Activated naive CD4-positive, alpha-beta T cell treated with anti-CD3 and anti-CD28 coated beads, Interleukin-2, amount 50 U/mL, for 72 hours (primary cell): Measurements from ENCODE around the gene CEP85L. TPM values are rescaled to one million over a fixed set of nuclear protein-coding genes. Genes with fewer than 3 reads are reported as not detected.

ENCODE experiments used
- ATAC-seq, 2 donors: fragments of 150-1000 bp; cut with Tn5 transposase; 2 replicates each; pipeline ENCODE4 v1.10.0; 2021; ENCODE audit warnings: mild to moderate bottlenecking in 2 of 2, moderate library complexity in 2 of 2
- DNase-seq, 2 donors: peaks; one replicate each; pipeline ENCODE4 v3.0.0; 2021 to 2022; ENCODE audit warnings: low spot score in 2 of 2
- H3K27ac Mint-ChIP-seq, 2 donors: one replicate each; pipeline ENCODE4 v1.8.0; 2022; ENCODE audit warnings: mild to moderate bottlenecking in 2 of 2, mixed read lengths in 2 of 2
- H3K36me3 Mint-ChIP-seq, 2 donors: one replicate each; pipeline ENCODE4 v1.8.0; 2022; ENCODE audit warnings: mixed read lengths in 2 of 2
- H3K9me3 Mint-ChIP-seq, 2 donors: one replicate each; pipeline ENCODE4 v1.8.0; 2022; ENCODE audit warnings: mixed read lengths in 2 of 2
- total RNA-seq, 2 donors: library from RNA; stranded (reverse); gene quantifications; one replicate each; pipeline ENCODE4 v1.2.3, GENCODE V29; 2022

CEP85L gene
- total RNA-seq, 2 donors from 2014 or later: 38.5 to 41.3 TPM

DNA sequence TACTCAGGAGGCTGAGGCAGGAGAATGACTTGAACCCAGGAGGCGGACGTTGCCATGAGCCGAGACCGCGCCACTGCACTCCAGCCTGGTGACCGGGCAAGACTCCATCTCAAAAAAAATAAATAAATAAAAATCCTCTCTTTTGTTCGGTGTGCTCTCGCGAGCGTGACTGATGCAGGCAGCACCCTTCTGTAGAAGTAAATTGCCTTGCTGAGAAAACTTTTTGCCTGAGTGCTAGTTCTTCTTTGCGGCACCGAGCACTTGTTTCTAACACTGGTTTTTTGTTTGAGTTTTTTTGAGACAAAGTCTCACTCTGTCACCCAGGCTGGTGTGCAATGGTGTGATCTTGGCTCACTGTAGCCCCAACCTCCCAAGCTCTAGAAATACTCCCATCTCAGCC is 72.8 kb downstream of the CEP85L start:
- Mint-ChIP-seq H3K36me3 (peaks cover 55 to 90% of the 10 kb centered on the region in 2 donors), H3K9me3 (peaks cover 36 to 61% of the 10 kb centered on the region in 2 donors), H3K27ac (no peak overlapping the region)
- ATAC-seq (no peak), DNase-seq (no peak)

DNA sequence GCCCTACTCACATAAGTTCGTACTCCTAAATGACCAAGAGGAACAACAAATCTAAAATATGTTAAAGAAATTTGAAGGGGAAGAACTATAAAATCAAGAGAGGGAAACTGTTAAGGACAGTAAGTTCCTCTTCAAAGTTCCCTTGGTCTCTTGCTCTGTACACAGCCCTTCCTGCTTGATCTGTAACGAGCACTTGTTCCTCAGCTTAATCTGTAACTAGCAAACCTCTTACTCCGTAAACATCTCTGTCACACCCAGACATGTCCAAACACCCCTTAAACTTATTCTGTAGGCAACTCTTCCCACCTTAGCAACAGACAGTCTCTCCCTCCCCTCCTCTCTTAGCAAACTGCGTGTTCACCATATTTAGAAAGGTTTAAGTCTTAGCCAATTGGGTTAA is 73.4 kb downstream of the CEP85L start:
- no peak for ATAC-seq
- H3K27ac Mint-ChIP-seq: peak overlapping the region in 1 of 2 donors; percentile 62
- H3K9me3 Mint-ChIP-seq: peaks cover 36 to 61% of the 10 kb centered on the region in 2 donors
- no peak for DNase-seq
- peaks cover 55 to 94% of the 10 kb centered on the region in 2 donors for H3K36me3 Mint-ChIP-seq

- H3K27ac Mint-ChIP-seq: peak overlapping the region; percentile 80 to 90
- H3K36me3 Mint-ChIP-seq: peaks cover 41 to 62% of the 10 kb centered on the region in 2 donors
- peak in 1 of 2 donors; percentile 59 for ATAC-seq
- H3K9me3 Mint-ChIP-seq: peaks cover 26 to 42% of the 10 kb centered on the region in 2 donors
- DNase-seq: no peak
Measured at GRCh38 chr6:118574051-118574865, 77.1 kb downstream of the CEP85L start.

DNA sequence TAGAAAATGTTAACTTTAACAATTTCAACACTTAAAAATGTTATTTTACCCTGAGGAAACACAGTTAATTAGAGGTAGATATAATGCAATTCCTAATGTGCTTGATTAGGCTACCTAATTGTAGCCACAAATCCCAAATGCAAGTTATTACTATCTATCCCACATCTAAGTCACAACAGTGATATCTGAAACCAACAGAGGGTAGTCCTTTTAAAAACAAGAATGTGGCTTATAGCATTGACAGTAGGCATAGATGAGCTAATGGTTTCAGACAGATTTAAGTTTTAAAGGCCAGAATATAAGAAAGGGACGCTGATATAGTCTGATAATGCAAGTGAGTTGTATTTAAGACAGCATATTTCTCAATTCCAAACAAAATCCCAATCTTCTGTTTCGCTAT is 80.3 kb downstream of the CEP85L start:
- ATAC-seq: no peak
- Mint-ChIP-seq H3K36me3 (peaks cover 24 to 31% of the 10 kb centered on the region in 2 donors), H3K9me3 (peaks cover 15 to 23% of the 10 kb centered on the region in 2 donors), H3K27ac (no peak overlapping the region)
- DNase-seq: no peak

DNA sequence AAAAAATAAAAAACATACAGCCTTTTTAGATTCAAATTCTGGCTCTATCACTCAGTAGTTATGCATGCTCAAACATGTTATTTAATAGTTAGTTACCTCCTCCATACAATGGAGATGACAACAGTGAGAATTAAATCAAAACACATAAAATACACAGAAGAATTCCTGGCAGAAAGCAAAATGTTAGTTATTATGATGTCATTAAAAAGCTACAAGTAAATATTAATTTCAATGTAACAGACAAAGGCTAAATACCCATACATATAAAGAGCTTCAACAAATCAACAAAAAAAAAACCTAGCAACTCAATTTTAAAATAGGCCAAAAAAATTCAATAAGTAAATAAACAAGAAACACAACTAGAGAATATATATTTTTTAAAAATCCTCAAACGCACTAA is 81.9 kb downstream of the CEP85L start:
- H3K9me3 Mint-ChIP-seq: peaks cover 7% of the 10 kb centered on the region in 2 donors
- DNase-seq (no peak), ATAC-seq (no peak)
- H3K36me3 Mint-ChIP-seq: peaks cover 8 to 25% of the 10 kb centered on the region in 2 donors
- no peak overlapping the region for H3K27ac Mint-ChIP-seq

DNA sequence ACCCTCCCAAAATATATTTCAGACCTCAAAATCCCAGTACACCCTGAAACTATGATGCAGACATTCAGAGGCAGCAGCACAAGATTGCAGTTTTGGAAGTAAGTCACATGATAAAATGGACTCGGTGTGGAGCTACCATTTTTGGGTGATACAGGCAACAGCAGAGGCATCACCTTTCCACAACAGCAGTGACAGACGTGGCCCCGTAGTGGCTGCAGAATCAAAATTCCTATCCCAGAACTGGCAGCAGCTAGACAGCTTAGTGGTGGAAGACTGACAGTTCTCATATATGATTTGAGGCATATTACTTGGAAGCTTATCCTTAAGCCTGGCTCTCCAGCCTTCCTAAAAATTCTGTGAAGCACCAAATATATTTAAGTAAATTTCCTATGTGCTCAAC is 83.4 kb downstream of the CEP85L start:
- H3K27ac Mint-ChIP-seq: no peak overlapping the region
- DNase-seq (no peak), ATAC-seq (no peak)
- H3K36me3 Mint-ChIP-seq: peaks cover 2 to 12% of the 10 kb centered on the region in 2 donors
- no peaks in the 10 kb centered on the region for H3K9me3 Mint-ChIP-seq

DNA sequence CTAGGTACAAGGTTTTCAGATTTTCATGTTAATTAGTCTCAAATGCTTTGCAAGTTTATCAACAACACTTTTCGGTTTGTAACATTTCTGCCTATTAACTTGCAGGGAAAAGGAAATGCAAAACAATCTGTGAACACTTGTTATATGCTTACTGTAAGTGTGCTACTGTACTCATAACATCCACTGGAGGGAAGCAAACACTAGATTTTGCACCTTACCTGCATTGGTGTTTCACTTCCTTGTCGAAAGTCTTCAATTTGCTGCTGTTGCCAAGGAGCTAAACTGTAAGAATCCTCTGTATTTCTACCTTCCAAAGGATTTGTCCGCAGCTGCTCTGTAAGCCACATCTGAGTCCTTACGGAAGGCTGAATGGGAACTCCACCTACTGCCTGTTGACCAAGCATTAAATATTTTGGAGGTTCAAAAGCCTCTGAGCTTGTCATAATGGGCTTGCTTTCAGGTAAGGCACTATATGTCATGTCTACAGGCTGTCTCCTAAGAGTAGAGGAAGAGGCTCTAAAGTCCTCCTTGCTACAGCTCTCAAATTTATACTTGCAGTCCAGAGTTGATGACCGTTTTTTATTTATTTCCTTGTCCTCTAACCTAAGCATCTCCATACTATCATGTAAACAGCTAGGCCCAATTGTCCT is 86.0 kb downstream of the CEP85L start:
- Mint-ChIP-seq H3K36me3 (peaks cover 4 to 11% of the 10 kb centered on the region in 2 donors), H3K27ac (peak overlapping the region in 1 of 2 donors; percentile 19), H3K9me3 (no peaks in the 10 kb centered on the region)
- ATAC-seq: peak; percentile 68 to 87
- DNase-seq: no peak

GRCh38 chr6:118562959-118563358 is 88.4 kb downstream of the CEP85L start:
- DNase-seq (no peak), ATAC-seq (no peak)
- Mint-ChIP-seq H3K9me3 (no peaks in the 10 kb centered on the region), H3K36me3 (peaks cover 4 to 19% of the 10 kb centered on the region in 2 donors), H3K27ac (peak overlapping the region in 1 of 2 donors; percentile 26)

DNA sequence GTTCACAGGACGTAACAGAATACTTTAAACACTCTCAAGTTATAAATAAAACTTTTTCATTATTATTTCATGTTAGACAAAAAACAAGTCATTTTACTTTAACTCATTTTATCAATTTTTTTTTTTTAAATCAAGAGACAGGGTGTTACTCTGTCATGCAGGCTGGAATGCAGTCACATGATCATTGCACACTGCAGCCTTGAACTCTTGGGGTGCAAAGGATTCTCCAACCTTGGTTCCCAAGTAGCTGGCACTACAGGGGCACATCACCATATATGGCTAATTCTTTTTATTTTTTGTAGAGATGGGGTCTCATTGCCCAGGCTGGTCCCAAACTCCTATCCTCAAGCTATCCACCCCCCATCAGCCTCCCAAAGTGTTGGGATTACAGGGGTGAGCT is 89.1 kb downstream of the CEP85L start:
- Mint-ChIP-seq H3K36me3 (peaks cover 4 to 19% of the 10 kb centered on the region in 2 donors), H3K9me3 (no peaks in the 10 kb centered on the region), H3K27ac (no peak overlapping the region)
- ATAC-seq (no peak), DNase-seq (no peak)

GRCh38 chr6:118559659-118560058 is 91.7 kb downstream of the CEP85L start:
- H3K27ac Mint-ChIP-seq: no peak overlapping the region
- peak; percentile 33 to 39 for ATAC-seq
- H3K9me3 Mint-ChIP-seq: no peaks in the 10 kb centered on the region
- peaks cover 4 to 8% of the 10 kb centered on the region in 2 donors for H3K36me3 Mint-ChIP-seq
- DNase-seq: no peak

DNA sequence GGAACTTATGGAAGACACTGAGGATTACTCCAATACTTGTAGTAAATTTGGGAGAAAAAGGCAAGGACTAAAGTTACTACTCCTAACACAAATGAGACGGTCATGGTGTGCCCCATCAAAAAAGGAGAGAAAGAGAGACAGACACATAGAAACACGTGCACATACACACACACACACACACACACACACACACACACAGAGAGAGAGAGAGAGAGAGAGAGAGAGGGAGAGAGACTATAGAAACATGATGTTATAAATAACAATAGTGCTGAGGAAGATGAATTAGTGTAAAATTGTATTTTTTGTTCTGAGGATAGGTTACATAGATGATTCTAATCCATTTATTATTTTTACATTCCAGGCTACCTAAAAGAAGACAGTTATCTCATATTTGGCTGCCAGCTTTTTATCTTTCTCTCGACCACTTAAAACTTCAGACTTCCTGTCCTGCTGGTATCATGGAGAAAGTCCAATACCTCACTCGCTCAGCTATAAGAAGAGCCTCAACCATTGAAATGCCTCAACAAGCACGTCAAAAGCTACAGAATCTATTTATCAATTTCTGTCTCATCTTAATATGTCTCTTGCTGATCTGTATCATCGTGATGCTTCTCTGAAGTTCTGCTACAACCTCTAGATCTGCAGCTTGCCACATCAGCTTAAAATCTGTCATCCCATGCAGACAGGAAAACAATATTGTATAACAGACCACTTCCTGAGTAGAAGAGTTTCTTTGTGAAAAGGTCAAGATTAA is 92.8 kb downstream of the CEP85L start:
- peak; percentile 73 to 82 for ATAC-seq
- no peak for DNase-seq
- Mint-ChIP-seq H3K27ac (peak overlapping the region; percentile 78 to 93), H3K36me3 (peaks cover 4 to 8% of the 10 kb centered on the region in 2 donors), H3K9me3 (no peaks in the 10 kb centered on the region)

DNA sequence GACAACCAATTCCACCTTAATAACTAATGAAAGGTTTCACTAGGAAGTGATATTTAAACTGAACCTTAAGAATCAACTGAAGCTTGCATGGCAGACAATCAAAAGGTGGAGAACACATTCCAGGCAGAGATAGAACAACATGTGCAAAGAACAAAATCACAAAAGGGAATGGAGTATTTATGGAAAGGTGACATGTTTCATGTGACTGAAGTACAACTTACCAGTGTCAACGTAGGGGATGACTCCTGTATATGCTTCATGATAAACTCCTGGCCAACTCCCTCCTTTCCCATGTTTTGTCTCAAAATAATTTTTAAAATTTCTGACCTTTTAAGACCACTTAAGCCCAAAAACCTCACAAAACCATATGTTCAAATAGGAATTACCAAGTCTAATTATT is 96.7 kb downstream of the CEP85L start:
- no peak for ATAC-seq
- Mint-ChIP-seq H3K36me3 (peaks cover 0 to 8% of the 10 kb centered on the region in 2 donors), H3K27ac (no peak overlapping the region), H3K9me3 (no peaks in the 10 kb centered on the region)
- no peak for DNase-seq

- H3K27ac Mint-ChIP-seq: peak overlapping the region in 1 of 2 donors; percentile 9
- peaks cover 0 to 1% of the 10 kb centered on the region in 2 donors for H3K36me3 Mint-ChIP-seq
- DNase-seq (no peak), ATAC-seq (no peak)
- H3K9me3 Mint-ChIP-seq: no peaks in the 10 kb centered on the region
Measured at GRCh38 chr6:118553132-118553531, 98.3 kb downstream of the CEP85L start.

GRCh38 chr6:118551063-118552053 is 100.0 kb downstream of the CEP85L start:
- no peaks in the 10 kb centered on the region for H3K9me3 Mint-ChIP-seq
- peak; percentile 51 to 64 for ATAC-seq
- no peak overlapping the region for H3K27ac Mint-ChIP-seq
- H3K36me3 Mint-ChIP-seq: no peaks in the 10 kb centered on the region
- no peak for DNase-seq

- Mint-ChIP-seq H3K9me3 (no peaks in the 10 kb centered on the region), H3K27ac (no peak overlapping the region), H3K36me3 (no peaks in the 10 kb centered on the region)
- ATAC-seq: no peak
- DNase-seq: no peak
Measured at GRCh38 chr6:118548613-118549012, 102.8 kb downstream of the CEP85L start.

DNA sequence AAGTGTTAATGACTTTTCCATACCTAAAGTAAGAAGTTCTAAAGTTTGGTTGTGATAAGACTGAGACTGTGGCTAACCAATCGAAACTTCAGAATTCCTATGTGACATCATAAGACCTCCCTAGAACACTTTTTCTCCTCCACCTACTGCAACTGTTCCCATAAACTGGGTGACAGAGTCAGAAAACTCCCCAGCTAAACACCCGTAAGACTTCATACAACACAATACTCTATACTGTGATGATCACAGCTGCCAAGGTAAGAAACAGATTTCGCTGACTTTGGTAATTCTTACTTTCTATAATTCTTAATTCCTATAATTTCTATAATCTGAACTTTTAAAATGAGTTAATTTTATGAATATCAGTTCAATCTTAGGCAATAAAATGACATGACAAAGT is 103.3 kb downstream of the CEP85L start, which contains the start of gene PLN:
TSS of gene PLN (plus strand) at position 161 of the 400 bp plus-strand sequence. CDS start 10,626 bp downstream, outside the sequence.
- H3K9me3 Mint-ChIP-seq: no peaks in the 10 kb centered on the region
- no peak within 1 kb of the TSS for H3K27ac Mint-ChIP-seq
- DNase-seq (no peak), ATAC-seq (peak in 1 of 2 donors; percentile 35)
- peaks cover 0 to 1% of the 10 kb centered on the region in 2 donors for H3K36me3 Mint-ChIP-seq
